DLD1 (cell line): ENCODE data around the gene BRCA1.
"Not testable (repeated sequence)": the region's sequence is repeated elsewhere in the genome, so short reads cannot be mapped to it uniquely, and the experiment has no call there.

Experiments
- in situ Hi-C: cut with HindIII; loops from 2 replicates; pipeline ENCODE4 v1.10.0; 2017; ENCODE audit warnings: low sequenced_read_pairs

BRCA1 gene

GRCh38 chr17:43006639-43007551, 118.3 kb downstream of the BRCA1 start, which contains the start of gene IFI35:
TSS of gene IFI35 (plus strand) at chr17:43006784. CDS start at chr17:43006948, 164 bp downstream.
- in situ Hi-C loops = no loop called here

DNA sequence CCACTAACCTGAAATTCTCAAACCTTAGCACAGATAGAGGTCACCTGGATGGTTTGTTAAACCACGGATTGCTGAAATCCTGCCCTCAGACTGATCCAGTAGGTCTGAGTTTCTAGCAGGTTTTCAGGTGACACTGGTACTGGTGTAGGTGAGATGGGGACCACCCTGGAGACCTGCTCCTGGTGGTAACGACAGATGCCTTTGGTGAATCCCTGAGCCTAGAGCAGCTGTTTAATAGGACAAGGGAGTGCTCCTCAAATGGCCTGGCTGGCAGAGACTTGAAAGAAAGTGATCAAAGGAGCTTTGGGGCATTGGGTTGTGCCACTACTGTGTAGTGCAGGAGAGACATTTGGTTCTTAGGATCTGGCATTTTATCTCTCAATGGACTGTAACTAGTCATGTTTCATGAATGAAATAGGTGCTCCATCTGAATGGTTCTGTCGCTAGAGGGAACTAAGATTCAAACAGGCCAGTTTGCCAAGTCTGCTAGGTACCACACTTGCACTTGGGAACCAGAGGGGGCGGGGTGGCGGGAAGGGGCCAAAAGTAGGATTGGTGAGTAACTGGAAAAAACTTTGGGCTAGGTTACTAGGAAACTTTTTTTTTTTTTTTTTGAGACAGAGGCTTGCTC, 121.5 kb downstream of the BRCA1 start:
- in situ Hi-C loops = no loop called here

DNA sequence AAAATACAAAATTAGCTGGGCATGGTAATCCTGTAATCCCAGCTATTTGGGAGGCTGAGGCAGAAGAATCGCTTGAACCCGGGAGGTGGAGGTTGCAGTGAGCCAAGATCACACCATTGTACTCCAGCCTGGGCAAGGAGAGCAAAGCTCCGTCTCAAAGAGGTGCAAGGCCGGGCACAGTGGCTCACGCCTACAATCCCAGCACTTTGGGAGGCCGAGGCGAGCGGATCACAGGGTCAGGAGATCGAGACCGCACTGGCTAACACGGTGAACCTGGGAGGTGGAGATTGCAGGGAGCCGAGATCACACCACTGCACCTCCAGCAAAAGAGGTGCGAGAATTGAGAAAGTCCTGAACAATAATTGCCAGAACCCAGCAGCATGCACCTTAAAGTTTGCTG, 124.3 kb downstream of the BRCA1 start:
- in situ Hi-C loops = not testable (repeated sequence)

GRCh38 chr17:42999003-42999525, 126.1 kb downstream of the BRCA1 start:
- in situ Hi-C loops = no loop called here

- in situ Hi-C loops = no loop called here
These were observed 126.9 kb downstream of the BRCA1 start, which contains the start of gene RPL27 for GRCh38 chr17:42997984-42998938. TSS of gene RPL27 (plus strand) at chr17:42998419. CDS start at chr17:42998751, 332 bp downstream.

DNA sequence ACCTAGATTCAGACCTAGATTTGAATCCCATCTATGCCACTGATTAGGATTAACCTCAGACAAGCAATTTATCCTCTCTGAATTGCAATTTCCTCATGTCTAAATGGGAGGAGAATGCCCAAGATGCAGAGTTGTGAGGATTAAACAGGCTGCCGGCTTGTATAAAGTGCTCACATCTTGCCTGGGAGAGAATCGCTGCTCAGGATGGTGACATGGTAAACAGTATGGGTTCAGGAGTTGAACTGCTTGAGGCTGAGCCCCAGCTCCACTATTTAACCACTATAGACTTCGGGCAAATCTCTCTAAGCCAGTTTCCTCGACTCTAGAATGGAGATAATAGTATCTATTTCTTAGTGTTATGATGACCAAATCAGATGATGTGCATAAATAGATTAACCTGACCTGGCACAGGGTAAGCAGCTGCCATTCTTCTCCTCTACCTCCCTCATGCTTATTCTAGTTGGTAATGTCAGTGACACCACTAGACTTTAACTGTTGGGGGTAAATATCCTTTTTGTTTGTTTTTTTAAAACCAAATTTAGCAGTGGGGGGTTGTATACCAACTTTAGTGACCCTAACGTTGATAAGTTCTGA, 127.7 kb downstream of the BRCA1 start:
- in situ Hi-C loops = no loop called here
